Measurements from ENCODE around the gene GRIPAP1.

- TF ChIP-seq, protein P1, sequence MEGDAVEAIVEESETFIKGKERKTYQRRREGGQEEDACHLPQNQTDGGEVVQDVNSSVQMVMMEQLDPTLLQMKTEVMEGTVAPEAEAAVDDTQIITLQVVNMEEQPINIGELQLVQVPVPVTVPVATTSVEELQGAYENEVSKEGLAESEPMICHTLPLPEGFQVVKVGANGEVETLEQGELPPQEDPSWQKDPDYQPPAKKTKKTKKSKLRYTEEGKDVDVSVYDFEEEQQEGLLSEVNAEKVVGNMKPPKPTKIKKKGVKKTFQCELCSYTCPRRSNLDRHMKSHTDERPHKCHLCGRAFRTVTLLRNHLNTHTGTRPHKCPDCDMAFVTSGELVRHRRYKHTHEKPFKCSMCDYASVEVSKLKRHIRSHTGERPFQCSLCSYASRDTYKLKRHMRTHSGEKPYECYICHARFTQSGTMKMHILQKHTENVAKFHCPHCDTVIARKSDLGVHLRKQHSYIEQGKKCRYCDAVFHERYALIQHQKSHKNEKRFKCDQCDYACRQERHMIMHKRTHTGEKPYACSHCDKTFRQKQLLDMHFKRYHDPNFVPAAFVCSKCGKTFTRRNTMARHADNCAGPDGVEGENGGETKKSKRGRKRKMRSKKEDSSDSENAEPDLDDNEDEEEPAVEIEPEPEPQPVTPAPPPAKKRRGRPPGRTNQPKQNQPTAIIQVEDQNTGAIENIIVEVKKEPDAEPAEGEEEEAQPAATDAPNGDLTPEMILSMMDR (IDR thresholded peaks at IDR 0.05) = peak; percentile 30 to 85 (median 67)
- peak; percentile 53 to 73 (median 69) for TF ChIP-seq POLR2A (IDR thresholded peaks at IDR 0.05)
These were observed 41.3 kb upstream of the GRIPAP1 start, which contains the start of gene TFE3 for GRCh38 chrX:49043220-49043986.

Measured in body of pancreas (tissue), 4 donors.